BJ (cell line): ENCODE data around the gene MRPL21. TPM values are rescaled to one million over a fixed set of nuclear protein-coding genes. Genes with fewer than 3 reads are reported as not detected.

Source experiments
- CTCF ChIA-PET: fragments of 350-600 bp; formaldehyde crosslinking; extraction: SDS; loops from one replicate; lab custom pipeline; 2021; ENCODE audit warnings: antibody characterized with exemption, inconsistent platforms; lab: Yijun Ruan, JAX
- POLR2A ChIA-PET: fragments of 300-600 bp; sonication (Branson Sonifier 250); formaldehyde crosslinking; extraction: SDS; loops from one replicate; lab custom pipeline; 2021; ENCODE audit warnings: antibody characterized with exemption; lab: Charles Lee
- DNase-seq: peaks from one replicate; pipeline ENCODE4 v3.0.0-alpha.2; 2011; ENCODE audit warnings: low read depth
- H3K27me3 ChIP-seq: 2 replicates; pipeline ENCODE4 v1.6.0; 2011; ENCODE audit warnings: low read length; ENCODE audit not compliant: control insufficient read depth, insufficient read depth
- H3K36me3 ChIP-seq: 2 replicates; pipeline ENCODE4 v1.5.1; 2011; ENCODE audit warnings: low read length; ENCODE audit not compliant: control insufficient read depth, insufficient read depth
- H3K4me3 ChIP-seq: 2 replicates; pipeline ENCODE4 v1.5.1; 2011; ENCODE audit warnings: low read depth, mild to moderate bottlenecking, control low read depth, low read length
- polyA plus RNA-seq: library from polyadenylated mRNA; depleted of rRNA; stranded (reverse); fragments of >200 nt; gene quantifications from 2 replicates; pipeline ENCODE4 v1.2.3, GENCODE V29; 2011
- TF ChIP-seq, protein P1 (sequence below): IDR thresholded peaks from 2 replicates; pipeline ENCODE4 v1.5.1; 2011; ENCODE audit warnings: low read depth, mild to moderate bottlenecking, control low read depth, inconsistent platforms, low read length, moderate library complexity; ENCODE audit not compliant: insufficient read depth

Gene MRPL21
- polyA plus RNA-seq, 1 experiment, result 57.2 TPM

DNA sequence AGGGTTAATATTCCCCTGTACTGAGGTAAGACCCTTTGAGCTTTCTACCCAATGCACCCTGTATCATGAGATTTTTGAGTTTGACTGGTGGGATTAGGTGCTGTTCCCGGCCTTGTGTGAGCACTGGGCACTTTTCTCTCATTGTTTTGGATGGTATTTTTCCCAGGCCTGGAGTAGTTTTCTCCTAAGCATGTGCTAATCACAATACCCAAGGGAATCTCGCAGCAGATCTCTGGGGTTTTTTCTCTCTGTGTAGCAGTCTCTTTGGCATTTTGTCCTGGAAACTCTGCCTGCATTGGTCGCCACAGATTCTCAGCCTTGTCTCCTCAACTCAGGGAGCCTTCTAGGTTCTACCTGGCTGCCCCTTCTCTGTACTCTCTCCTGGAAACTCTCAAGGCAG lies 20.0 kb upstream of the MRPL21 start:
- H3K4me3 ChIP-seq, result no peak overlapping the region
- peaks cover 8% of the 10 kb centered on the region for H3K36me3 ChIP-seq
- TF ChIP-seq, protein P1, sequence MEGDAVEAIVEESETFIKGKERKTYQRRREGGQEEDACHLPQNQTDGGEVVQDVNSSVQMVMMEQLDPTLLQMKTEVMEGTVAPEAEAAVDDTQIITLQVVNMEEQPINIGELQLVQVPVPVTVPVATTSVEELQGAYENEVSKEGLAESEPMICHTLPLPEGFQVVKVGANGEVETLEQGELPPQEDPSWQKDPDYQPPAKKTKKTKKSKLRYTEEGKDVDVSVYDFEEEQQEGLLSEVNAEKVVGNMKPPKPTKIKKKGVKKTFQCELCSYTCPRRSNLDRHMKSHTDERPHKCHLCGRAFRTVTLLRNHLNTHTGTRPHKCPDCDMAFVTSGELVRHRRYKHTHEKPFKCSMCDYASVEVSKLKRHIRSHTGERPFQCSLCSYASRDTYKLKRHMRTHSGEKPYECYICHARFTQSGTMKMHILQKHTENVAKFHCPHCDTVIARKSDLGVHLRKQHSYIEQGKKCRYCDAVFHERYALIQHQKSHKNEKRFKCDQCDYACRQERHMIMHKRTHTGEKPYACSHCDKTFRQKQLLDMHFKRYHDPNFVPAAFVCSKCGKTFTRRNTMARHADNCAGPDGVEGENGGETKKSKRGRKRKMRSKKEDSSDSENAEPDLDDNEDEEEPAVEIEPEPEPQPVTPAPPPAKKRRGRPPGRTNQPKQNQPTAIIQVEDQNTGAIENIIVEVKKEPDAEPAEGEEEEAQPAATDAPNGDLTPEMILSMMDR, result no peak
- no peaks in the 10 kb centered on the region for H3K27me3 ChIP-seq
- no peak for DNase-seq
- ChIA-PET CTCF (interaction anchor here (0.7 kb wide), 1 partner anchor 178 kb away, joined by 4 read pairs; no protein-coding TSS in a partner anchor), POLR2A (no interaction called here)

- POLR2A ChIA-PET, result no interaction called here
- Histone ChIP-seq H3K4me3 (no peak overlapping the region), H3K27me3 (no peaks in the 10 kb centered on the region), H3K36me3 (peaks cover 19% of the 10 kb centered on the region)
- CTCF ChIA-PET, result interaction anchor here (0.6 to 1.0 kb wide), 2 partner anchors 11 to 419 kb away, joined by 3 read pairs; no protein-coding TSS in a partner anchor
- DNase-seq, result no peak
- TF ChIP-seq, protein P1, result no peak
Observed at GRCh38 chr11:68916439-68916838, 12.8 kb upstream of the MRPL21 start.

DNA sequence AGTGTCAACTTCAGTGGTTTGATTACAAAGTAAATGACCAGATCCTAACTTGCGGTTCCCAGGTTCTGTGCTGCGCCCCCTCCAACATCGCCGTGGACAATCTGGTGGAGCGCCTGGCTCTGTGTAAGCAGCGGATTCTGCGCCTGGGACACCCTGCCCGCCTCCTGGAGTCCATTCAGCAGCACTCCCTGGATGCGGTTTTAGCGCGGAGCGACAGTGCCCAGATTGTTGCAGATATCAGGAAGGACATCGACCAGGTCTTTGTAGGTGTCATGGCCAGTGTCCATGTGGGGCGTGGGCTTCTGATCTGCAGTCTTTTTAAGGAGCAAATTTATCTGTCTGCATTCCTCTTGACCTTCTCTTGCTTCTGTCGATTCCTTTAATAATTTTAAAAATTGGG lies 11.1 kb upstream of the MRPL21 start:
- Histone ChIP-seq H3K27me3 (no peaks in the 10 kb centered on the region), H3K36me3 (peaks cover 19% of the 10 kb centered on the region), H3K4me3 (no peak overlapping the region)
- TF ChIP-seq, protein P1, result no peak
- CTCF ChIA-PET, result no interaction called here
- no peak for DNase-seq
- POLR2A ChIA-PET, result no interaction called here

GRCh38 chr11:68913188-68913587 lies 9.6 kb upstream of the MRPL21 start:
- ChIA-PET CTCF (interaction anchor here (1.1 kb wide), 1 partner anchor 8 kb away, joined by 3 read pairs; no protein-coding TSS in a partner anchor), POLR2A (no interaction called here)
- Histone ChIP-seq H3K36me3 (peaks cover 20% of the 10 kb centered on the region), H3K4me3 (no peak overlapping the region), H3K27me3 (no peaks in the 10 kb centered on the region)
- TF ChIP-seq, protein P1, result no peak
- no peak for DNase-seq

GRCh38 chr11:68912254-68912653 lies 8.6 kb upstream of the MRPL21 start:
- POLR2A ChIA-PET, result interaction anchor here (0.7 kb wide), 1 partner anchor 38 kb away, joined by 5 read pairs; no protein-coding TSS in a partner anchor
- H3K27me3 ChIP-seq, result no peaks in the 10 kb centered on the region
- TF ChIP-seq, protein P1, result no peak
- peaks cover 19% of the 10 kb centered on the region for H3K36me3 ChIP-seq
- no peak overlapping the region for H3K4me3 ChIP-seq
- CTCF ChIA-PET, result no interaction called here
- no peak for DNase-seq
